ENCODE results near the gene DDX20.
A peak's percentile ranks its signal among the peaks of the same experiment; 100 is the strongest.

The DDX20 gene

DNA sequence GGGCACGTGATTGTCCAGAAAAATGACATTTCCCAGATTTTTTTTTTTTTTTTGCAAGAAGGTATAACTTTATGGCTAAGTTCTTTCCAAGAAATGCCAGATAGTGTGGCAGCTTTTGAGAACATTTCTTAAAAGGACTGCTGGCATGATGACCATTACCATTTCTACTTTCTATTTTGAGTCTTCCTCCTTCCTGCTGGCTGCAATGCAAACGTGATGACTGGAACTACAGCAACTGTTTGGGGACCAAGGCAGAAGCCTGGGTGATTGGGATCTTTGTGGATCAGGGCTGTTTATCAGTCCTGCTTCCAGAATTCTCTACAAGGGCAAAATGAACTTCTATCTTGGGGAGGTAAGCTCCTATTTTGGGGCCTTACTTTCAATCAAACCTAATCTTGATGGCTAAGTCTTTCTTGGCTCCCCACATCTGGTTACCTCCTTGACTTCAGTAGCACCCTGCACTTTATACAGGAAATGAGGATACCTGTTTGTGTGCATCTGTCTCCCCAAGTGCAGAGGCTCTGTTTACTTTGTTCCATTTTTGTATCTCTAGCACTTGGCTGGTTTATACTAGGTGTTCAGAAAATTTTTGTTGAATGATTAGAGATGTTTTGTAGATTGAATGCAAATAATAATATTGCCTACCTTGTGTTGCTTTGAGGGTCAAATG is 3.7 kb upstream of the DDX20 start:
- DNase-seq, result no peak

GRCh38 chr1:111754984-111755330 is 744 bp upstream of the DDX20 start:
- peak; percentile 68 for DNase-seq

- no peak for DNase-seq
These were observed 418 bp downstream of the DDX20 start for GRCh38 chr1:111756124-111756513.

- no peak for DNase-seq
These were observed 2.7 kb downstream of the DDX20 start for GRCh38 chr1:111758373-111758772.

DNA sequence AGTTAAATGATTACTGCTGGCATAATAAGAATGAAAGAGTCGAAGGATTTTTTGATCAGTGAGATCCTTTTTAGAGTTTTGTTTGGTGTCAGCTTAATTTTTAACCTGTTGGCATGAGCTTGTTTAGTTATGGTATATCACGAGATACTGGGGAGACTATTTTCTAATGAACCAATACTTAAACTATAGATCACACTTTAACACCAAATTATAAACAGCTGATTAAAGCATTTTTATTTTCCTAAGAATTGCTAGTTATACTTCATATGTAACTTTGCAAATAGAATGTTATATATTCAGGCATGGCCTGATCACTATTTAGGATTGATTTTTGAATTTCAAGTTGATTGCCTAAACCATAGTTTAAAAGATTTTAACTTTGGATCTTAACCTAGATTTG is 6.0 kb downstream of the DDX20 start:
- DNase-seq, result no peak

DNA sequence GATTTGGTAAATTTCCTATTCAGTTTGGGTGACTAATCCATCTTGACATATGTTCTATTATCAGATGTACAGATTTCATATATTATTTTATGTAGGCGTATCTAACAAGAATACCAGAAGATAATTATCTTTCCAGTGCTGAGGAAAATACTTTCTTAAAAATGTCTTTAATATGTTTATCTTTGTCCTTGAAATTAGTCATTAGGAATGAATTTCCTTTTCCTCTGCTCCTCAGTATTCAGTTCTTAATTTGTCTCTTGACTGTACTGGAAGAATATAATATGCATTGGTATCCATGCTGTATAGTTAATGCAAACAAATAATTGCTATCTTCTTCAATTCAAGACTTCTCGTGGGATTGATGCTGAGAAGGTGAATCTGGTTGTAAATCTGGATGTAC is 6.6 kb downstream of the DDX20 start:
- no peak for DNase-seq

GRCh38 chr1:111768023-111768422 is 12.3 kb downstream of the DDX20 start:
- no peak for DNase-seq

- no peak for DNase-seq
These were observed 12.9 kb downstream of the DDX20 start for GRCh38 chr1:111768625-111769024.

DNA sequence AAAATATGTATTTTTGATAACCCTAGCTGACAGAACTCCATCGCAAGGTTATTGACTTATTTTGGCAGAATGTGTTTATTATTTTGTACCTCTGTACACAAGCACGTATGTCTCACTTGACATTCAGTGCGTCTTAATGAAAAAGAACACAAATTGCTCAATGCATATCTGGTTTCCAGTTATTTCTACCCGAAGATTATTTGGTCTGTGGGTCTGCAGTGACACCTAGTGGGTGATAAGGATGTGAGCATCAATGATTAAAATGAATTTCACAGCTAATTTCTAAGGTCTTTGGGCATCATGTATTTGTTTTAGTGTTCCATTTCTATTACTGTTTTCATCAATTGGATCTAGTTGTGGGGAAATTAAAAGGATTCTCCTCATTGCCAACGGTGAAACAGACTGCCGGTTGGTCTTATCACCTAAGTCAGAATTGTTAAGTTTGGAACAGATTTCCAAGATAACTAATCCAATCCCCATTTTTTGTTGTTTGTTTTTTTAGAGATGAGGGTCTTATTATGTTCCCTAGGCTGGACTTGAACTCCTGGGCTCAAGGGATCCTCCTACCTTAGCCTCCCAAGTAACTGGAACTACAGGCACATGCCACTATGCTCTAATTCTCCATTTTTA is 13.9 kb downstream of the DDX20 start:
- peak; percentile 43 for DNase-seq

DNA sequence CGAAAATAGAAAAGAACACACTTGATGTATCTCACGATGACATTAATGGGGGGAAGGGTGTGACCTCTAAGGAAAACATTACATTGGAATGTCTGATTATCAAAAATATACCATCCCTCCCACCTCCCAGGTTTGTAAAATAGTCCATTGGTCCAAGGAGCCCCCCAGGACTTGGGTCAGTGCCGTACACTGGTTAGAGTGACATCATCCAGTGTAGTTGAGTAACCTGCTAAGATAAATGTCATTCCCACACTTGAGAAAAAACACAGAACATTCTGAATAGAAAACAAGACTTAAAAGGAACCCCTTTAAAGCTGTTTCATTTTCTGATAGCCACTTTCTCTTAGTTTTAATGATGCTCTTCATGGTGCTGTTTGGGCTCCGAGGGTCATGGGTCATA is 15.2 kb downstream of the DDX20 start:
- DNase-seq, result no peak

DNA sequence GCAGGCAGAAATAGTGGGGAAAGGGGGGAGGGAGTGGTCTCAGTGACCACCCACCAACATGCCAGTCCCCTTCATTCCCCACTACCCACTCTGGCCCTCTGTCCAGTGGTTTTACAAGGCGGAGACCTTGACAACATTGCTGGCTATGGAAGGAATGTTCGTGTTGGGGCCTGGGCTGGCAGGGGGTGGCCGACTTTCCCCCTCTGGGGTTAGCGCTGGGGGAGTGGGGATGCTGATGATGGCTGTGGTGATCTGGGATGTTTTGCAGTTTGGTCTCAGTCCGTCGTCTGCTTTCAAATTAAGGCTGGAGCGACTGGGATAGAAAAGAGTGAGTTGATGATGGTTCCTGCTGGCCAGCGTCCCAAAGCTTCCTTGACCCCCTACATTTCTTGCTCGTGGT is 20.3 kb downstream of the DDX20 start:
- no peak for DNase-seq

DNA sequence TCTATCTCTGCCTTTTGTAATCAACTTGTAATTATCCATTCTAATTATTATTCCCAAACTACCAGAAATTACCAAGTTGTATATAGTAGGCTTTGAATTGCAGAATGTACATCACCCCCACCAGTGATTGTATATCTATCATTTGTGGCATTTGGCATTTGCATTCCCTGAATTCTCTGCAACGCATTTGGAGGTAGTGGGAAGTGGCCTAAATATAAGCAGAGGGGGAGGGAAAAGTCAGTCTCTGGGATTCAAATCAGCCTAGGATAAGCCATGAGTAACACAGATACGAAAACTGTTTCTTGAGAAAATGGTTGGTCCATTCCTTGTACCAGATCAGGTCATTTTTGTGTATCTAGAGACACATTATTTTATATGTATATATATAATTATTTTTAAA is 20.7 kb downstream of the DDX20 start:
- peak; percentile 3 for DNase-seq

DNA sequence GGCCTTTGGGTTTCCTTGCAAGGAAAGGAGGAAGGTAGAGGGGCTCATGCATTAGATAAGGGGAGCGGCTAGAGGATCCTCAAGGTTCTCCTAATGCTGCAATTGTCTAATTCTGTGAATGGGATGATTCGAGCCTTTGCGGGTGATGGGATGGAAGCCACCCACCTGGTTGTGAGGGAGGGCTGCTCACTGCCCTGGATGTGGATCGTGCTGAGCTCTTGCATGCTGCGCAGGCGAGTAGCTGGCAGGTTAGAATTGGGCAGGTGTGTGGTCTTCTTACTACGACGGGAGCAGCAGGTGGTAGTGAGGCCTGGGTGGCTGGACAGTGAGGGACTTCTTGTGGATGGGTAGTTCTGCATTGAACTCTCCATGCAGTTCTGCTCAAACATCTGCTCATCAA is 21.2 kb downstream of the DDX20 start:
- no peak for DNase-seq

GRCh38 chr1:111777301-111777700 is 21.6 kb downstream of the DDX20 start:
- DNase-seq, result no peak

GRCh38 chr1:111778066-111778465 is 22.4 kb downstream of the DDX20 start:
- DNase-seq, result no peak

DNA sequence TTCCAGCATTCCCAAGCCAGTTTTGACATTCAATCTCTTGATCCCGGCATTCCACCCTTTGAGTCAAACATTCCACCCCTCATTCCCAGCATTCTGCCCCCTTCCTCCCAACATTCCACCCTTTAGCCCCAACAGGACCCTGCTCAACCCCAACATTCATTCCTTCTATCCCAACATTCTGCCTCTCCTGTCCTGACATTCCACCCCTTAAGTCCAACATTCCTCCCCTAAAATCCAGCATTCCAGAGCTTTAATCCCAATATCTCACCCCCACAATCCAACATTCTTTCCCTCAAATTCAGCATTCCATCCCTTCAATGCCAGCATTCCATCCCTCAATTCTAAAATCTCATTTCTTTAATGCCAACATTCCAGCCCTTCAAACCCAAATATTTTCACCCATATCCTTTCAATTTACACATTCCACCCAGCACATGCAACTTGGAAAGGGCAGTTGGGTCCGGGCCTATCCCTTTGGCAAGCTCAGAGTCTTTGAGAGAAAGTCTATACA is 22.9 kb downstream of the DDX20 start:
- DNase-seq, result no peak

DNA sequence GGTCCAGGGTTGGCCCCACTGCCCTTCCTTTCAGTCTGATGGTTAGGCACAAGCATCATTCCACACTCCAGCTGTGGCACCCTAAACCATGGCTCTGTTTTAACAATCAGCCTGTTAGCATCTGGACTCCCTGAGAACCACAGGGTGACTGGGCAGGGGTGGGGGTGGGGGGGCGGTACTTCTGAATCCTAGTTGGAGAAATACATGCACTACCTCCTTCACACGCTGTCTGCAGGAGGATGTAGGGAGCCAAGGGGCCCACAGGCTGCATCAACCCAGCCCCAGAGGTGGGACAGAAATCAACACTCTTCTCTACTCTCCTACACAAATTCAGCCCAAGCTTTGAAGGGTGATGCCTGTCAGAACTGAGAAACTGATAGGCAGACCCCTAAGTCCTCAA is 23.8 kb downstream of the DDX20 start:
- DNase-seq, result no peak

DNA sequence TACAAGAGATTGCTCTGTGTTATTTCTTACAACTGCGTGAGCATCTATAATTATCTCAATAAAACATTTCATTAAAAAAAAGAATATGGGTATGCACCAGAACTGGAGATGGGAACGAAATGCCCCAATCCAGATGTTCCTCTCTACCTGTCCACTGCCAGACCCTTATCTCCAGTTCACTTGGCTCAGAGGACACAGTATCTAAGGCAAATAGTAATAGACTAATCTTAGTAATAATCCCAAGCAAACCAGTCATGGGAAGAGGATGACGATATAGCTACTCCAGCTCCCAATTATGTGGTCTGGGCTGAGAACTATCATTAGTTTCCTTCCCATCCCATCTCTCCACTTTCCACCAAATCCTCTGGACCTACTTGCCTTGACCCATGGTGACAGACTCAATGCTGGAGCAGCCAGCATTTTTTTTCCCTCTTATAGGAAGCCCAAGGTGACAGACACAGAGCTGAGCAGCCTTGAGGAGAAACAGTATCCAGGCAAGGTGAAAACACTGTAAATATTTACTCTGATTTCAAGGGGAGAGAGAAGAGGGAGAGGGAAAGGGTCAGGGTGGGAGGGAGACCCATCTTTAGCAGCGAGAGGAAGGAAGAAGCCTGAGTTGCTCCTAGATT is 28.7 kb downstream of the DDX20 start:
- DNase-seq, result no peak

DNA sequence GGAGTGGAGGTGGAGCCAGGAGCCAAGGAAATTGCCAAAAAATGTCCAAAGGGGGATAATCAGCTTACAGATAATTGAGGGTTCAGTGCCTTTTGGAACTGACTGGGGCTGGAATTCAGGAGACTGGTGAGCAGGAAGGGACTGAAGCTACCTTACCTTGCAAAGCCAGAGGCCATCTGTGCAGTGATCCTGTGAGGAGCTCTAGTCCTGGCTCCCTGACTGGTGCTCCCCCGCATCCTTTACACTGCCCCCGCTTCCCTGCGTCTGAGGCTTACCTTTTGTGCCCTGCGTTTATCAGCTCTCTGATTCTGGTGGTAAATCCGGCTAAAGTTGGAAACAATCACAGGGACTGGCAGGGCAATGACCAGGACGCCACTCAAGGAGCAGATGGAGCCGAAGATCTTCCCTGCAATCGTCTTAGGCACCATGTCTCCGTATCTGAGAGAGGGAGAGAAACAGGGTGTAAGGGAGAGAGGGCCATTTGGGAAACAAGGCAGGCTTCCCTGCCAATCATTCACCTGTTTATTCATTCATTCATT is 31.0 kb downstream of the DDX20 start:
- DNase-seq, result no peak

DNA sequence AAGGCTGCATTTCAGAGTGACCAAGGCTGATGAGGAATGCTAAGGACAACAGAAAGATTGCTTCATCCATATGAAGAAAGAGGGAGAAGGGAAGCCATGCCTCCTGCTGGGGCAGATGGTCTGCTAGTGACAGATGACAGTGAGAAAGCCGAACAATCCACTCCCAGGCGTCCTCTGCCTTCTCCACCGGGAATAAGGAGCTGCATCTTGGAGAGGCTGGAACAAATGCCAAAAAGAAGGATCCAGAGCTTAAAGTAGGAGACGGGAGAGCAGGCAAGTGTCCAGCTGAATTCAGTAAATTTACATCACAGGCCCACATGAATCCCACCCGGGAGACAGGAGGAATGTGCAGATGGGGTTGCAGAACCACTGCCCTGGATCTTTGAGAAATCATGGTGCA is 33.4 kb downstream of the DDX20 start:
- no peak for DNase-seq

DNA sequence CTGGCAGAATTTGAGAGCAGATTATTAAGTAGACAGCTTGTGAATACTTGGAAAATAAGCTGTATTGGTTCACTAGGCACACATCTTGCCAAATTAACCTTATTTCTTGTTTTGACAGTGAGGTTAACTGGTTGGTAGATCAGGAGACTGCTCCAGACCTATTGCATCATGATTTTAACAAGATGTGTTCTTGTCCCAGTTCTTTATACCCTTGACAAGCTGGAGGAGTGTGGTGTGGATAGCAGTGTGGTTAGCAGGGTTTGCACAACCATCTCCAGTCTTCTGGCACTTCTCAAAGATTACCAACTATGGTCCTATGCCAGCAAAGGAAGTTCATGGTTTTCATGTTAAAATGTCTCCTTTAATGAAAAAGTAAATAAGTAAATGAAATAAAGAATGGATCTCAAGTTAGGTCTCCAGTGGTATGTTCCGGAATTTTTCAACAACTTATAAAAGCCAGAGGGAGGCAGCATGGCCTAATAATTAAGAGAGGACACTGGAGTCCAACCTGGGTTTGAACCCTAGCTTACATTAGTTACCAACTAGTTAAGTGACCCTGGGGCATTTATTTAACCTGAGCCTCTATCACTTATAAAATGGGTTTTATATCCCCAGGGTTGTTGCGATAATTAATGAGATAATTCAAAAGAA is 34.1 kb downstream of the DDX20 start:
- DNase-seq, result no peak

DNA sequence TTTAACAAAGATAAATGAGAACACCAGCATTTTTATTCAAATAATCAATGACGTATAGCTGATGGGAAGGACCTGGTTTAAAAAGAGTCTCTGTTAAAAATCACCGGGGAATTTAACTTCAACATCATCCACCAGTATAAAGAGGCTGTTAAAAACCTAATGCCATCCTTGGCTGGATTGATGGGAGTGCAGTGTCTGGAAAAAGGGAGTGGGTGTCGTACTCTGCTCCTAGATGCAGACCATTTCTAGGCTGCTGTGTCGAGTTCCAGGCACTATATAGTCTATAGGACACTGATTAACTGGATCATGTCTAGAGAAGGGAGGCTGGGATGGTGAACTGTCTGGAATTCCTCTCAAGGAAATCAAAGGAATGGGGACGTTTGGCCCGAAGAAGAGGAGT is 36.1 kb downstream of the DDX20 start:
- no peak for DNase-seq

DNA sequence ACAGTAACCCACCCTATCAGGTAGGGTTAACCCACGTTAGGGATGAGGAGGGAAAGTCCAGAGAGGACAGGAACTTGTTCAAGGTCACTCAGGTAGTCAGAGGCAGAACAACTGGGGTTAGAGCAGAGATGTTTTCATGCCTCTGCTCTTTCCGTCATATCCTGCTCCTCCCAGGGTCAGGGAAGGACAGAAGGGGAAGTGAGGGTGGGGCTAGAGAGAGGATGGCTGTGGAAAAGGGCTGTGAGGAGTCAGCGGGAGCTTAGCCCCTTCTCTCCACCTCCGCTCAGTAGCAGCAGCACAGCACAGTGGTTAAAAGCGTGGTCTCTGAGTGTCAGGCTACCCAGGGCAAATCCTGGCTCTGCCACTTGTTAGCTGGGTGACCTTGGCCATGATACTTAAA is 36.5 kb downstream of the DDX20 start:
- DNase-seq, result no peak

DNA sequence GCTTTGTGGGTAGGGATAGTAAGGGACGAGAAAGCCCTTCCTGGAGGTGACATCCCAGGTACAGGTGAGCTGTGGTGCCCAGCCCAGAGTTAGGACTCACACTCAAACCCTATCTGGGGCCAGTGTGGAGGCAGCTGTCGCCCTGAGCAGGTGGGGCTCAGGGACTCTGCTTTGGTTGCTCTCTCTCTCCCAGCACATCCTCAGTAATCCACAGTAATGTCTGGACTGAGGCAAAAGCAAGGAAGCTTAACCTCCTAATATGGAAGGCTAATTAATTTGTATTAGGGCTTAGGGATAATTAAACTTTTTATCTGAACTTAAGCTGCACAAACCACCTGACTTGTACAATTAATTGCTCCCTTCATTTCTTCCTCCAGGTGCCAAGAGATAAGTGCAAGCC is 38.2 kb downstream of the DDX20 start:
- DNase-seq, result no peak
